HL-60/S4 treated with phorbol 12-myristate 13-acetate at 8.2 ng/mL for 4 days and 3 days (cell line): ENCODE results near the gene MTM1.

Experiments used
- in situ Hi-C: fragments of 300-500 bp; cut with MboI; formaldehyde crosslinking; loops from 2 replicates; pipeline ENCODE4 v1.15.0; 2022; ENCODE audit warnings: low sequenced_read_pairs

The MTM1 gene

GRCh38 chrX:150599226-150599625 is 30.8 kb downstream of the MTM1 start:
- in situ Hi-C loops: no loop called here

DNA sequence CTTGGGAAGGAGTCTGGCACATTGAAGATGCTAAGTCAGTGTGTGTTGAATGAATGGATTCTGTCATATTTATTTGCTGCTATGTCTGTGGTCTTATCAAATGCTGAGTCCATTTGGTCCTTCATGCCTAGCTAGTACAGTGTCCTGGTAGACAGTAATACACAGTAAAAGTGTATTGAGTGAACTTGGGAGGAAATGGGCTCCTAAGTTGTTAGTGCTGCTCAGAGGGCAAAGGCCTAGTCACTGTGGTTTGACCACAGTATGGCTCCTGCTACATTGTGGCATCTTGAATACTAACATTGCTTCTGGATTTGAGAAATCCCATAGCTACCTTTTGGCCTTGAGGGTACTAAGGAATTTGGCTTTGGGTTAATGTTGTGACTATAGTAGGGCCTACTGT is 33.9 kb downstream of the MTM1 start:
- in situ Hi-C loops: no loop called here

- in situ Hi-C loops: no loop called here
These were observed 34.3 kb downstream of the MTM1 start for GRCh38 chrX:150602743-150603142.

DNA sequence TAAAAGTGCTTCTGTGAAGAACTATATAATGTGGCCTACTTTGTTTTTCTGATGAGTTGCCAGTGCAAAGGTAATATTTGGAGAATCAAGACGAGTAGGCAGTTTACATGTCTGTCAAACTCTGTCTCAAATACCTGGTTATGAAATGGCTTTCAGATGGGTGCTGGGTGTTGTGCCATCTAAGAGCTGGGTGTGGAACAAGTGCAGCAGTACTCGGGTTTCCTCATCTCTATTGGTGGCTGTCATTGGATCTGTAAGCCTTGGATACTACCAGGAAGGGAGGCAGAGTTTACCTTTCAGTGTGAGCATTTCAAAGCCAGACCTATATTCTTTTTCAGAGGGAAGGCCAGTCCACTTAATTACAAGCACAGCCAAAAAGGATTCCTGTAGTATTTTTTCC is 37.2 kb downstream of the MTM1 start:
- in situ Hi-C loops: no loop called here

- in situ Hi-C loops: no loop called here
These were observed 38.8 kb downstream of the MTM1 start for GRCh38 chrX:150607201-150607600.

GRCh38 chrX:150610043-150610442 is 41.6 kb downstream of the MTM1 start:
- in situ Hi-C loops: no loop called here

DNA sequence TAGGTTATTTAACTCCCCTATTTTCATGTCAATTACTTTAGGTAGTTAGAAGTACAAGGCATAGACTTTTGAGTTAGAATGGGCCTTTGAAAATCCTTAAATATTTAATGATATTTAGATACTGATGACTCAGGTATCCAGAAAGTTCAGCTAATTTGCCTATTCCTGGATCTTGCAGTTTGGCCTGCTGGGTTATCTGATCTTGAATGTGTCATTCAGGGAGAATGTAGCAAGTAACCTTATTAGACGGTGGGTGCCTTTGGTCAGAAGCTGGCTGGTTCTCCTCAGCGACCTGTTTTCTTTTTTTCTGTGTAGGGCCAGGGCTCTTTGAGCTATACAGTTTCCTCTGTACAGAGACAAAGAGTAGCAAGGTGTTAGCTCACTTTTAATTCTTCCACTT is 42.0 kb downstream of the MTM1 start:
- in situ Hi-C loops: no loop called here

DNA sequence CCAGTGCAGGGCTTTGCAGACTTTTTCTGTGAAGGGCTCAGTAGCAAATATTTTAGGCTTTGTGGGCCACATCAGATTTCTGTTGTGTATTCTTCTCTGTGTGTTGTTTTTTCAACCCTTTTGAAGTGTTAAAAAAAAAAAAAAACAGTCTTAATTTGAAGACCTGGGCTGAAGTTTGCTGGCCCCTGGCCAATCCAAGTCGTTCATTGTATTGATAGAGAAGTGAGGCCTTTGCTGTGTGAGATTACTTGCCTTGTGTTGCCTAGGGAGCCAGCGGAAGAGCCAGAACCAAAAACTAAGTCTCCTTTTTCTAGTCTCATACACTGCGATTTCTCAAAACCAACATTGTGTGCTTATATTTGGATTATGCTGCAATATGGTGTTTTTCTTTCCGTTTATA is 46.9 kb downstream of the MTM1 start:
- in situ Hi-C loops: no loop called here

GRCh38 chrX:150616179-150616862 is 47.9 kb downstream of the MTM1 start:
- in situ Hi-C loops: no loop called here

GRCh38 chrX:150616863-150617198 is 48.4 kb downstream of the MTM1 start:
- in situ Hi-C loops: no loop called here

- in situ Hi-C loops: no loop called here
These were observed 53.2 kb downstream of the MTM1 start for GRCh38 chrX:150621652-150622051.

- in situ Hi-C loops: no loop called here
These were observed 55.2 kb downstream of the MTM1 start for GRCh38 chrX:150623583-150623982.

GRCh38 chrX:150625097-150625496 is 56.7 kb downstream of the MTM1 start:
- in situ Hi-C loops: no loop called here

DNA sequence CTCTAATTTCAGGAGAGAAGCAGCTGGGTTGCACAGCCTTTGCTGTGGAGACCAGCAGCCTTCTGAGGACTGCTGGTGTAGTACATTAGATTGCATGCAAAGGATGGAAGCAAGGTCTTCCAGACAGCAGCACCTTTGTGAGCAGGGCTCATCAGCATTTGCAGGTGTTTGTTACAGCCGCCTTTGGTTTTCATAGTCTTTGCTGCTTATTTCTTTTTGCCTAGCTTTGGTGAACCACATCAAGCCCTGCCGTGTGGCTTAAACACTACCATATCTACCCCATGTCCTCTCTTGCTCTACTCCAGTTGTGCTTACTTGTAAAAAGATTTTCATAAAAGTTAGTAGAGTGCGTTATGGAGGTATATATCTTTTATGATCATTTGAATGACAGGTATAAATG is 57.5 kb downstream of the MTM1 start:
- in situ Hi-C loops: no loop called here

- in situ Hi-C loops: no loop called here
These were observed 59.5 kb downstream of the MTM1 start for GRCh38 chrX:150627957-150628356.

DNA sequence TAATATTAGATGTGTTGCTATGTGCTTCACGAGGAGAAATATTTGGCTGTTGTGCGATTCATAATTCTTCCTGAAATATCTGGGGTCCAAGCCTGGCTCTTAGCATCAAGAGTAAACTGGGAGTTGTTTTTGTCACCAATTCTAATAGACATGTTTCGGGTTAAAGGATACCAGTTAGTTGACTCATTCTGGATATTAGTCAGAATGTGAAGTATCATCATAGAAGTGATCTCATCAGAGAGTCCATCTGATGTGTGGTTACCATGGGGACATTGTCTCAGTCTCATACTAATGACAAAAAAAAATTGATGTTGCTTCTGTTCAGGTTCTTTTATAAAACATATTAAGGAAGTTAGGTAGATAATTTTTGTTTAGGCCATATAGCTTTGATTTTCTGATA is 67.5 kb downstream of the MTM1 start:
- in situ Hi-C loops: no loop called here

GRCh38 chrX:150642423-150642822 is 74.0 kb downstream of the MTM1 start:
- in situ Hi-C loops: no loop called here

- in situ Hi-C loops: no loop called here
These were observed 74.8 kb downstream of the MTM1 start for GRCh38 chrX:150643271-150643670.

DNA sequence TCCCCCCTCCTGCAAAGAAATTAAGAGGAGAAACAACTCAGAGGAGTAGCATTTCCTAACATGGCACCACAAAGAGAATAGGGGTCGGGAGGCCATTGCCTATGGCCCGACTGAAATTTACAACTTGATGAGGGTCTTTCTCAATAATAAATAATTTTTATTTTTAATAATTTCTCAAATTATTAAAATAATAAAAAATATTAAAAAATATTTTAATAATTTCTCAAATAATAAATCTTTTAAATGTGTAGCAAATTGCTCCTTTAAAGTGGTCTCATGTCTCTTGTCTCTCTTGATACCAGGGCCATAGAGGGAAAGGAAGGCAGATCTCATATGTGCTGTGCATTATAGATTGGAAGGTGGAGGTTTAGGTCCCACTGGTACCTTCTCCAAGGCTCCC is 75.5 kb downstream of the MTM1 start:
- in situ Hi-C loops: no loop called here

- in situ Hi-C loops: no loop called here
These were observed 76.0 kb downstream of the MTM1 start for GRCh38 chrX:150644422-150644821.

DNA sequence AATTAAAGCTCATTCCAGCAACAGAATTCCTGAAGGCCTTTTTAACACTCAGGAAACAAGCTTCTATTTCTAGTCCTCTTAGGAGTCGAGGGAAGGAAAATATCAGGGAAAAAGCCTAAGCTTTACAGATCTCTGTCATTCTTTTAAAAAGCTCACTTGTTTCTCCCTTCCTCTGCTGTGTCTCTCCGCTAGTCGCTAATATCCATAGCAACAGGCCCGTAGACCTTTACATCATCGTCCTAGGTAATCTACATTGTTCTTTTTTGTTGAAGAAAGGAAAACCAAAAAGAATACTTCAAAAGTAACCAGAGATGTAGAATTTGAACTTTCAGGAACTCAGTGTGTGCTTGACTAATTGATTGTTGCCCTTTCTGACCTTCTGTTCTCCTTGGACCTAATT is 78.9 kb downstream of the MTM1 start:
- in situ Hi-C loops: no loop called here

GRCh38 chrX:150648296-150648940 is 80.0 kb downstream of the MTM1 start:
- in situ Hi-C loops: no loop called here
